Fibroblast of peridontal ligament (primary cell): Measurements from ENCODE around the gene PLOD2.

Source experiments
- DNase-seq: peaks from one replicate; pipeline ENCODE4 v3.0.0-alpha.2; 2010; ENCODE audit errors: extremely low read depth

Gene PLOD2

GRCh38 chr3:146166415-146166821, 5.4 kb upstream of the PLOD2 start:
- peak; percentile 91 for DNase-seq

DNA sequence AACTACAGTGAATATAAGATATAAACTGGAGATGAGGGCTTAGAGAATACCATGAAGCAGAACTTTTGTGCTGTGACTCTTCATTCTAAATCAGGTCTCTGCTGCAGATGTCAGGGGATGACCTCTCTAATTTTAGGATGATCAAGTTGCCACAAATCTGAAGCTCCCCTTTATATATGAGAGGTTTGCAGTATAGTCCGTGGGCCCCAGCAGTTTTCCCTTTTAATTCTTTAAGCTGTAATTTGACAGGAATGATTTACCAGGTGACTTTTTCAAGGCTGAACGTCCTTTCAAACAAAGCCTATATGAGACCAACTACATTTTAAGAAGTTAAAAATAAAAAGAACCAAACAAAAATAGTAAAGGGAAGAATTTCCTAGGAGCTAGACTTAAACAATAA, 4.9 kb upstream of the PLOD2 start:
- no peak for DNase-seq

DNA sequence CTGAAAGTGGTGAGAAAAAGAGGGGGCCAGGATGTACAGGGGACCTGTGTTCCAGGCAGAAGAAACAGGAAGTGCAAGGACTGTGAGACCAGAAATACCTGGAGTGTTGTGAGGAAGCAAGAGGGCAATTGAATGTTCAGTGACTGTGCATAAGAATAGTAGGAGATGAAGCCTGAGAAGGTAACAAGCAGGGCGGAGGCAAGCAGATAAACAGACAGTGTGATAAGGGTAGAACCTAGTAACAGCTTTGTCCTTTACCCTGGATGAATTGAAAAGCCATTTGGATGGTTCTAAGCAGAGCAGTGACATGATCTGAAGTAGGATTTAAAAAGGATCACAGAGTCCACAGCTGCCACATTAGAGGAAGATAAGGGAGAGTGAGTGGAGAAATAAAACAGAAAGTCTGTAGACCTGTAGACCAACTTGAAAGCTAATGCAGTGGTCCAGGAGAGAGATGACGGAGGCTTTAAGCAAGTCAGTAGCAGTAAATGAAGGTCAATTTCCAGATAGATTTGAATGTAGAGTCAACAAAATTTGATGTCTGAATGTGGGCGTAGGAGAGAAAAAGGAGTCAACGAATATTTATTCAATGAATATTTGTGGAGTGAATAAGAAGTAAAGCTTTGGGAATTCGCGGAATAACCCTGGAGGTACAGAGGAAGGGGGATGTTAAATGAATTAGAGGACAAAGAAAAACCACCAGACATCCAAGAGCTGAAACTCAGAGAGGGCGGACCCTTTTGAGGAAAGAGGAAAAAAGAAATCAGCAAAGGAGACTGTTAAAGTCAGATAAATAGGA, 4.2 kb upstream of the PLOD2 start:
- peak; percentile 82 for DNase-seq

- DNase-seq: no peak
Measured at GRCh38 chr3:146164506-146164905, 3.5 kb upstream of the PLOD2 start.

DNA sequence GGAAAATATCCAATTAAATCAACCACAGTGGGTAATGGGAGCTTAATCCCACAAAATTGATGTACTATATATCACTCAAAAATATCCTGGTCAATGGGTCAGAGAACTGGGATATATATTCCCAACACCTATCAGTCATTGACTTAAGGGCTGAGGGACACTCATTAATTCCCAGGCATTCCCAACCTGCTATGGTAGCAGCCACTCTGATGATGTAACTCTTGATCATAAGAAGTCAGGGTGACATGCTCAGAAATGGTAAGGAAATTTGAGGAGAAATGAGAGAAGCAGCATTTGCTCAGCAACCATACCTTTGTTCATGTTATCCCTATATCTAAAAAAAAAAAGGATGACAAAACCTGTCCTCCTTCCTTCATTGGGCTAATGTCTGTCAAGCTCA, 3.1 kb upstream of the PLOD2 start:
- no peak for DNase-seq

- peak; percentile 99 for DNase-seq
Measured at GRCh38 chr3:146163584-146163983, 2.6 kb upstream of the PLOD2 start.

DNA sequence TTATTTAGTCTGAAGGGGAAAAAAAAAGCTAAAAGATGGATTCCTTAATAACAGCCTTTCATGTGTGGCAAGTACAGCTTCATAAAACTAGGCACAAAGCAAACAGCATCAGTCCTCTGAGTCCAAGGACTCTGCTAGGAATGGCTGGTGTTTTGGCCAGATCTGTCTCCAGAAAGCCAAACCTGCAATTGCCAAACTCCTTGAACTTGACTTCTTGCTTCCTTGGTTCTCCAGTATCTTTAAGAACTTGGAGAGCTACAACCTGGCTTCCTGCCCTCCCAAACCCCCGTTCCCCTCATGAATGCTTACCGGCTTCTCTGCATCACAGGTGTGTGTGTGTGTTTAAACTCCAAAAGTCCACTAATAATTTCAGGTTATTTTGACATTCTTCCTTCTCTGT, 1.6 kb upstream of the PLOD2 start:
- no peak for DNase-seq

- DNase-seq: peak; percentile 77
Measured at GRCh38 chr3:146161663-146162002, 649 bp upstream of the PLOD2 start.

DNA sequence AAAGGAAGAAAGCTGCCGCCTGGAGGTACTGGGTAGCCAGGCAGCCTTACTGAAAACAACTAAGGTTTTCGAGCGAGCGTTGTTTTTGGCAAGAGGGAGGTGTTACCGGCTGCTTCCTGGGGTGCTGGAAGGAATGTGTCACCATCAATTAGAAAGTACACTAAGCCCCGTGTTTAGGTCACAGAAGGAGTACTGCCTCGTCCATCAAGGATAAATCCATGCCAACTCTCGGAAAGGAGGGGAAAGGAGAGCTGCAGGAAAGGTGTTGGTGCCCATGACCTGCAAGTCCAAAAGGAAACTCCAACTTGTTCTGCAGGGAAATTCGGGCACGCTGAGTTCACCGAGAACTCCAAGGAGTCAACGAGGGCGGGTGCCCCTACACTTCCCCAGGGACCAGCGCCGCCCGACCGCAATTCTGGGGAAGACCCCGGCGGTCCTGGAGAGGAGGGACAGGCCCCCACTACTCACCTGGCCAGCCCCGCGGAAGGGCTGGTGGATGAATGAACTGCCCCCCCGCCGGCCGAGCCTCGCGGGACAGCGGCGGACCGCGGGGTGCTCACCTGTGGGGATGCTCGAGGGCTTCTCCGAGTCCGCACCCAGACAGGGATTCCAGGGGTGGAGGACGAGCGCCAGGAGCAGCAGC, 542 bp downstream of the PLOD2 start:
- DNase-seq: peak; percentile 78

GRCh38 chr3:146159616-146160320, 1.2 kb downstream of the PLOD2 start:
- DNase-seq: peak; percentile 44

DNA sequence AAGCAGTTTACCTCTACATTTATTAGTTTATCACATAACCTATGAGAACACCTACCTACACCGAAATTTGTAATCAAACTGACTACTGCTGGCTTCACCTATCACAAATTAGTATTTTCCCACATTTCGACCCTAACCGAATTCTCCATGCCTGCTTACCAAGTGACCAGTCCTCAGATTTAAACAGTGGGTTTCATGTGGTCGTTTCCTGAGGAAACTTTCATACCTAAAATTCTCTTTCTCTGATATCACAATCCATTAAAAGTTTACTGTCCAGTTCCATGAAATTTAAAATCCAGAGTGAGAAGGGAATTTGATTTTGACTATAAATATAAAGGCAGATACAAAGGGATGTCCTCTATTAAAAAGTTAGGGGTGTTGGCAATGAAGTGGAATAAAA, 1.9 kb downstream of the PLOD2 start:
- DNase-seq: peak; percentile 54

GRCh38 chr3:146157325-146158060, 3.5 kb downstream of the PLOD2 start:
- DNase-seq: no peak

GRCh38 chr3:146156666-146157314, 4.2 kb downstream of the PLOD2 start:
- no peak for DNase-seq

DNA sequence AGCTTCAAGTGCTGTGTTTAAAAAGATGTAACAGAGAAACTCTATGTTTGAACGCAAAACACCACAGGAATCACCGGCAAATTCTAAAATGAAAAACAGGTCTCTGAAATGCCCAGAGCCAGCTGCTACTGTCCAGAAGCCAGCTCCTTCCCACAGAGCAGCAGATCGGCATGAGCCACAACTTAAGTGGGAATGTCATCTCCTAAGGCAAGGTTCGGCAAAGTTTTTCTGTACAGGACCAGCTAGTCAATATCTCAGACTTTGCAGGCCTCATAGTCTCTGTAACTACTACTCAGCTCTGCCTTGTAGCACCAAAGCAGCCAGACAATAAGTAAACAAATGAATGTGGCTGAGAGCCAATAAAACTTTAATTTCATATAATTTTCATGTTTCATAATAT, 4.9 kb downstream of the PLOD2 start:
- peak; percentile 79 for DNase-seq

GRCh38 chr3:146154995-146155394, 6.0 kb downstream of the PLOD2 start:
- DNase-seq: no peak

DNA sequence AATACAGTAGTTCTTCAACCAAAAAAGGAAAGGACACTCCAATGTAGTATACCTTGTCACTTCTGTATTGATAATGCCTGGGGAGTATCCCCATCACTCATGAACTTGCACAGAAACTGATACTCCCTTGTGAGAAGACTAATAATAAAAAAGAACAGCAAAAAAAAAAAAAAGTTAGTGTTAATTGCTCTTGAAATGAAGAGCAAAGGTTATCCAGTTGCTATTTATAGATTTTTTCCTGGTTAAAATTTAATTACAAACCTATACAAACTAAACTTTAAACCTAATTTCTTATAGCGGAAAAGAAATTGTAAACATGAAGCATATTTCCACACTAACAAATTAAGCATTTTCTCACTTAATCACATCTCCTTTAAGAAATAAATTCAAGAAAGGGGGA, 6.7 kb downstream of the PLOD2 start:
- no peak for DNase-seq

DNA sequence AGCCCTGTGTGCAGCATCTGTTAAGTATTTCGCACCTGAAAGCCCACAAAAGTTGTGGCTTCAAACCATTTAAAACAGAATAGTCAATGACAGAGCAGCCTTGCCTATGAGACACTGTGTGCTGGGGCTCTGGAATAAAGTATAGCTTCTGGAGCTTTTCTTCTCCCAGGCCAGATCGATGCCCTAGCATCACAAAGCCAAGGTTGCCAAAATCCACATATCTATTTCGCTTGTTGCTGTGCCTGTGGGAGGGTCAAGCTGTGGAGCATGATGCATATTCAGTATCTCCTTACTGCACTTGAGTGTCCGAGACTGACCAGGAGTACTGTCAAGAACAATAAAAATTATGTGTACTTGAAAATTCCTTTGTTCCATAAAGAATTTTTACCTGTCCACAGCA, 7.6 kb downstream of the PLOD2 start:
- DNase-seq: no peak

GRCh38 chr3:146152834-146153233, 8.2 kb downstream of the PLOD2 start:
- no peak for DNase-seq

- peak; percentile 61 for DNase-seq
Measured at GRCh38 chr3:146148468-146148931, 12.5 kb downstream of the PLOD2 start.

GRCh38 chr3:146145642-146146041, 15.3 kb downstream of the PLOD2 start:
- DNase-seq: no peak

DNA sequence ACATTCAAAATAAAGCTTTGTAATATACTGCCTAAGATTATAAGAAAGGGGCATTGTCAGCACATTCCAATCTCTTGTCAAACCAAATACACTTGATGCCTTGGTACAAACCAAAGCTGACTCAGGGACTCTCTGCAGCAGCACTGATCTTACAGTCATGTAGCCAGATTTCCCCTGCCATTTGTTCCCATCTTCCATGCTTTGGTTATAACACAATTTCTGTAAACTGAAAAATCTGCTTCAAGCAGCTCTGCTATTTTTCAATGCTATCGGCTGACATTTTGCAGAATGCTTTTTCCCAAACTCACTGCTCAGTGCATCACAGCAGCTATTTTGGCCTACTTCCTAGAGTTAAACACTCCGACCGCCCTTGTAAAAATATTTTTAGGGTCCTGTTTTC, 18.2 kb downstream of the PLOD2 start:
- DNase-seq: peak; percentile 78
